H1 (cell line): ENCODE results near the gene LRIG2.

ENCODE experiments used
- ATF2 ChIP-seq: IDR thresholded peaks from 2 replicates; pipeline ENCODE4 v1.6.1; 2012; ENCODE audit warnings: low read length, inconsistent platforms
- CBX8 ChIP-seq: fragments of 300-800, 300-1000 bp; sonication (generic); IDR thresholded peaks from 2 replicates; pipeline ENCODE4 v1.7.1; 2016; ENCODE audit warnings: low read depth, low read length, borderline replicate concordance
- CREB1 ChIP-seq: IDR thresholded peaks from 2 replicates; pipeline ENCODE4 v1.6.1; 2012; ENCODE audit warnings: inconsistent platforms
- CTBP2 ChIP-seq: IDR thresholded peaks from 2 replicates; pipeline ENCODE4 v1.7.0; 2011; ENCODE audit warnings: borderline replicate concordance, mild to moderate bottlenecking, moderate library complexity, mixed read lengths, low read length; ENCODE audit not compliant: insufficient read depth, insufficient read length
- CTCF ChIP-seq, 3 experiments: IDR thresholded peaks; 1 replicate in 2 of 3; 2 replicates in 1 of 3; pipeline versions ENCODE4 v1.5.1 to v1.6.1; 2011; ENCODE audit warnings: low read length in 3 of 3, mild to moderate bottlenecking in 3 of 3, inconsistent platforms in 2 of 3, low read depth in 1 of 3, moderate library complexity in 1 of 3; ENCODE audit not compliant: insufficient read depth in 1 of 3; ENCODE audit errors: control extremely low read depth in 1 of 3
- POLR2A ChIP-seq, 2 experiments: IDR thresholded peaks; 1 replicate in 1 of 2; 2 replicates in 1 of 2; pipeline ENCODE4 v1.6.1; 2011; ENCODE audit warnings: low read depth in 2 of 2, low read length in 2 of 2, mild to moderate bottlenecking in 2 of 2; ENCODE audit errors: control extremely low read depth in 1 of 2

- no peak for TF ChIP-seq CREB1
- no peak for TF ChIP-seq CTCF (IDR thresholded peaks at IDR 0.05; ENCODE audit: control extremely low read depth in 1 of 3, insufficient read depth in 1 of 3, low read depth in 1 of 3, low read length in 3 of 3)
- no peak for TF ChIP-seq ATF2
- no peak for TF ChIP-seq CTBP2
- TF ChIP-seq POLR2A (IDR thresholded peaks at IDR 0.05; ENCODE audit: control extremely low read depth in 1 of 2, low read depth in 2 of 2, low read length in 2 of 2): no peak
- no peak for TF ChIP-seq CBX8
Measured at GRCh38 chr1:113138778-113139177, 65.8 kb downstream of the LRIG2 start.
